A549 (cell line): ENCODE data around the gene RAD54L.

Experiments
- BHLHE40 ChIP-seq: IDR thresholded peaks from 2 replicates; pipeline ENCODE4 v1.6.1; 2012; ENCODE audit warnings: low read depth, low read length, inconsistent platforms
- CHD2 ChIP-seq: fragments of 150-350 bp; IDR thresholded peaks from 2 replicates; pipeline ENCODE4 v1.6.1; 2014; ENCODE audit warnings: low read length; ENCODE audit not compliant: partially characterized antibody
- EP300 ChIP-seq, 2 experiments: fragments of >200 bp; sonication (Bioruptor Twin); formaldehyde crosslinking; IDR thresholded peaks; 2 replicates in 1 of 2; 3 replicates in 1 of 2; pipeline ENCODE4 v1.6.1; 2016 to 2017
- HDAC2 ChIP-seq: fragments of 200-600 bp; sonication (generic); IDR thresholded peaks from 2 replicates; pipeline ENCODE4 v1.6.1; 2016
- HEYL ChIP-seq: fragments of 250-450 bp; sonication (Bioruptor Pico); IDR thresholded peaks from 2 replicates; pipeline ENCODE4 v1.8.0; 2021; ENCODE audit warnings: mild to moderate bottlenecking, moderate library complexity
- JUNB ChIP-seq: fragments of >200 bp; sonication (Bioruptor Twin); formaldehyde crosslinking; IDR thresholded peaks from 2 replicates; pipeline ENCODE4 v1.6.1; 2016
- KDM5A ChIP-seq: fragments of 200-600 bp; sonication (generic); IDR thresholded peaks from 2 replicates; pipeline ENCODE4 v1.6.1; 2016; ENCODE audit warnings: antibody characterized with exemption, mild to moderate bottlenecking
- MAFK ChIP-seq: fragments of 450-650 bp; IDR thresholded peaks from 2 replicates; pipeline ENCODE4 v1.6.1; 2014; ENCODE audit not compliant: partially characterized antibody
- MYC ChIP-seq: IDR thresholded peaks from 2 replicates; pipeline ENCODE4 v1.6.1; 2012; ENCODE audit warnings: mild to moderate bottlenecking, inconsistent platforms, low read length, improper control_type of control experiment, borderline replicate concordance
- POLR2A ChIP-seq: IDR thresholded peaks from 2 replicates; pipeline ENCODE4 v1.6.1; 2012; ENCODE audit warnings: mild to moderate bottlenecking, low read length
- POLR2AphosphoS2 ChIP-seq: conservative IDR thresholded peaks from 2 replicates; pipeline ENCODE4 v1.6.1; 2012; ENCODE audit warnings: low read length, improper control_type of control experiment, inconsistent platforms
- USF2 ChIP-seq: fragments of 450-650 bp; IDR thresholded peaks from 2 replicates; pipeline ENCODE4 v1.6.1; 2014; ENCODE audit warnings: antibody characterized with exemption
- ZC3H11A ChIP-seq: fragments of 450-650 bp; IDR thresholded peaks from 2 replicates; pipeline ENCODE4 v1.6.1; 2014; ENCODE audit warnings: antibody characterized with exemption, mild to moderate bottlenecking
- TF ChIP-seq, protein P1 (sequence below): fragments of >200 bp; sonication (Bioruptor Twin); formaldehyde crosslinking; IDR thresholded peaks from 3 replicates; pipeline ENCODE4 v1.5.1; 2016

- no peak for TF ChIP-seq USF2
- TF ChIP-seq EP300 (IDR thresholded peaks at IDR 0.05), result no peak
- TF ChIP-seq ZC3H11A, result no peak
- no peak for TF ChIP-seq MAFK
- no peak for TF ChIP-seq HEYL (CRISPR knock-in tag)
- TF ChIP-seq, protein P1, sequence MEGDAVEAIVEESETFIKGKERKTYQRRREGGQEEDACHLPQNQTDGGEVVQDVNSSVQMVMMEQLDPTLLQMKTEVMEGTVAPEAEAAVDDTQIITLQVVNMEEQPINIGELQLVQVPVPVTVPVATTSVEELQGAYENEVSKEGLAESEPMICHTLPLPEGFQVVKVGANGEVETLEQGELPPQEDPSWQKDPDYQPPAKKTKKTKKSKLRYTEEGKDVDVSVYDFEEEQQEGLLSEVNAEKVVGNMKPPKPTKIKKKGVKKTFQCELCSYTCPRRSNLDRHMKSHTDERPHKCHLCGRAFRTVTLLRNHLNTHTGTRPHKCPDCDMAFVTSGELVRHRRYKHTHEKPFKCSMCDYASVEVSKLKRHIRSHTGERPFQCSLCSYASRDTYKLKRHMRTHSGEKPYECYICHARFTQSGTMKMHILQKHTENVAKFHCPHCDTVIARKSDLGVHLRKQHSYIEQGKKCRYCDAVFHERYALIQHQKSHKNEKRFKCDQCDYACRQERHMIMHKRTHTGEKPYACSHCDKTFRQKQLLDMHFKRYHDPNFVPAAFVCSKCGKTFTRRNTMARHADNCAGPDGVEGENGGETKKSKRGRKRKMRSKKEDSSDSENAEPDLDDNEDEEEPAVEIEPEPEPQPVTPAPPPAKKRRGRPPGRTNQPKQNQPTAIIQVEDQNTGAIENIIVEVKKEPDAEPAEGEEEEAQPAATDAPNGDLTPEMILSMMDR, result no peak
- no peak for TF ChIP-seq BHLHE40
- no peak for TF ChIP-seq CHD2
- no peak for TF ChIP-seq POLR2AphosphoS2
- TF ChIP-seq POLR2A, result no peak
- TF ChIP-seq KDM5A, result no peak
- TF ChIP-seq MYC, result no peak
- TF ChIP-seq HDAC2, result no peak
- TF ChIP-seq JUNB, result no peak
Observed at GRCh38 chr1:46224966-46225365, 22.6 kb upstream of the RAD54L start.
